ENCODE measurements around the gene TEX10. TPM values are rescaled to one million over a fixed set of nuclear protein-coding genes. Genes with fewer than 3 reads are reported as not detected.
"Not testable (repeated sequence)": the region's sequence is repeated elsewhere in the genome, so short reads cannot be mapped to it uniquely, and the experiment has no call there.

Gene TEX10
- total and polyA plus RNA-seq, 9 donors, result 11.3 to 22.6 (median 17.4) TPM

GRCh38 chr9:100394816-100395215 is 42.1 kb upstream of the TEX10 start:
- Histone ChIP-seq H3K27ac (no peak overlapping the region), H3K9me3 (no peaks in the 10 kb centered on the region), H3K4me3 (no peak overlapping the region), H3K27me3 (no peaks in the 10 kb centered on the region), H3K36me3 (no peaks in the 10 kb centered on the region), H3K4me1 (ENCODE audit: insufficient read depth) (no peaks in the 10 kb centered on the region)
- 86 to 92% (median 91%) methylated on average over 2 of the region's 2 CpGs for whole genome bisulfite sequencing, 3 donors
- no peak for DNase-seq
- intact Hi-C loops (cut with DNase I), result no loop called here
- TF ChIP-seq POLR2A (IDR thresholded peaks at IDR 0.05), result no peak
- TF ChIP-seq CTCF (IDR thresholded peaks at IDR 0.05), result no peak
- TF ChIP-seq EP300 (IDR thresholded peaks at IDR 0.05), result no peak

- intact Hi-C loops (cut with DNase I), result no loop called here
- H3K27me3 ChIP-seq, result no peaks in the 10 kb centered on the region
- TF ChIP-seq CTCF (IDR thresholded peaks at IDR 0.05) (no peak), EP300 (IDR thresholded peaks at IDR 0.05) (no peak), POLR2A (IDR thresholded peaks at IDR 0.05) (no peak)
- no peak for DNase-seq
- no peak overlapping the region for H3K27ac ChIP-seq
- no peaks in the 10 kb centered on the region for H3K36me3 ChIP-seq
- H3K4me1 ChIP-seq (ENCODE audit: insufficient read depth), result no peaks in the 10 kb centered on the region
- H3K9me3 ChIP-seq, result no peaks in the 10 kb centered on the region
- H3K4me3 ChIP-seq, result no peak overlapping the region
Observed at GRCh38 chr9:100394032-100394695, 41.4 kb upstream of the TEX10 start.

DNA sequence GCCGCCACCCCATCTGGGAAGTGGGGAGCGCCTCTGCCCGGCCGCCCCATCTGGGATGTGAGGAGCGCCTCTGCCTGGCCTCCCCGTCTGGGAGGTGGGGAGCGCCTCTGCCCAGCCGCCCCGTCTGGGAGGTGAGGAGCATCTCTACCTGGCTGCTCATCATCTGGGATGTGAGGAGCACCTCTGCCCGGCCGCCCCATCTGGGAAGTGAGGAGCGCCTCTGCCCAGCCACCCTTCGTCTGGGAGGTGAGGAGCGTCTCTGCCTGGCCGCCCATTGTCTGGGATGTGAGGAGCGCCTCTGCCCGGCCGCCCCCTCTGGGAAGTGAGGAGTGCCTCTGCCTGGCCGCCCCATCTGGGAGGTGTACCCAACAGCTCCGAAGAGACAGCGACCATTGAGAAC is 40.2 kb upstream of the TEX10 start:
- DNase-seq; H3K27me3 ChIP-seq; H3K4me3 ChIP-seq; H3K9me3 ChIP-seq; H3K36me3 ChIP-seq; intact Hi-C loops (cut with DNase I); H3K27ac ChIP-seq; H3K4me1 ChIP-seq (ENCODE audit: insufficient read depth): not testable (repeated sequence)
- 92 to 96% (median 94%) methylated on average over 19 to 21 of the region's 21 CpGs for WGBS, 3 donors

DNA sequence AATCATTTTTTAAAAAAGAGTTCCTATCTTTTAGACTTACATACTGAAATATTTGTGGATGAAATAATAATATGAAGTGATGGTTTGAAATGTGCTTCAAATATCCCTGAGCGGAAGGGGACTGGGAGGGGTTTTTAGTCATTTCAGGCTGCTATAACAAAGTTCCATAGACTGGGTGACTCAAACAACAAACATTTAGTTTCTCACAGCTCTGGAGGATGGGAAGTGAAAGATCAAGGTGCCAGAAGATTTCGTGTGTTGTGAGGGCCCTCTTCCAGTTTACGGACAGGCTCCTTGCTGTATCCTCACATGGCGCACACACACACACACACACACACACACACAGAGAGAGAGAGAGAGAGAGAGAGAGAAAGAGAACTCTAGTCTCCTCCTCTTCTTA is 27.1 kb upstream of the TEX10 start:
- Histone ChIP-seq H3K4me3 (no peak overlapping the region), H3K9me3 (no peaks in the 10 kb centered on the region), H3K27ac (no peak overlapping the region), H3K4me1 (ENCODE audit: insufficient read depth) (no peaks in the 10 kb centered on the region), H3K36me3 (no peaks in the 10 kb centered on the region), H3K27me3 (no peaks in the 10 kb centered on the region)
- intact Hi-C loops (cut with DNase I), result no loop called here
- TF ChIP-seq EP300 (IDR thresholded peaks at IDR 0.05) (no peak), POLR2A (IDR thresholded peaks at IDR 0.05) (no peak)
- DNase-seq, result no peak
- WGBS, 3 donors, result 68 to 82% (median 74%) methylated on average over 4 of the region's 4 CpGs

- no peak for TF ChIP-seq EP300 (IDR thresholded peaks at IDR 0.05)
- no peak for TF ChIP-seq POLR2A (IDR thresholded peaks at IDR 0.05)
- TF ChIP-seq CTCF (IDR thresholded peaks at IDR 0.05), result no peak
- H3K4me3 ChIP-seq, result no peak overlapping the region
- no peak for DNase-seq
- no peak overlapping the region for H3K27ac ChIP-seq
- intact Hi-C loops (cut with DNase I), result no loop called here
- H3K9me3 ChIP-seq, result no peaks in the 10 kb centered on the region
- H3K27me3 ChIP-seq, result no peaks in the 10 kb centered on the region
- H3K4me1 ChIP-seq (ENCODE audit: insufficient read depth), result no peaks in the 10 kb centered on the region
- H3K36me3 ChIP-seq, result no peaks in the 10 kb centered on the region
- WGBS, 3 donors, result 53 to 63% (median 62%) methylated on average over 5 of the region's 5 CpGs
Observed at GRCh38 chr9:100377015-100377414, 24.3 kb upstream of the TEX10 start.

All from ovary (tissue), 9 donors.